Measurements from ENCODE around the gene ETFA. TPM values are rescaled to one million over a fixed set of nuclear protein-coding genes. Genes with fewer than 3 reads are reported as not detected.

The ETFA gene
- polyA plus RNA-seq, 3 donors = 62.1 to 178 (median 166) TPM

DNA sequence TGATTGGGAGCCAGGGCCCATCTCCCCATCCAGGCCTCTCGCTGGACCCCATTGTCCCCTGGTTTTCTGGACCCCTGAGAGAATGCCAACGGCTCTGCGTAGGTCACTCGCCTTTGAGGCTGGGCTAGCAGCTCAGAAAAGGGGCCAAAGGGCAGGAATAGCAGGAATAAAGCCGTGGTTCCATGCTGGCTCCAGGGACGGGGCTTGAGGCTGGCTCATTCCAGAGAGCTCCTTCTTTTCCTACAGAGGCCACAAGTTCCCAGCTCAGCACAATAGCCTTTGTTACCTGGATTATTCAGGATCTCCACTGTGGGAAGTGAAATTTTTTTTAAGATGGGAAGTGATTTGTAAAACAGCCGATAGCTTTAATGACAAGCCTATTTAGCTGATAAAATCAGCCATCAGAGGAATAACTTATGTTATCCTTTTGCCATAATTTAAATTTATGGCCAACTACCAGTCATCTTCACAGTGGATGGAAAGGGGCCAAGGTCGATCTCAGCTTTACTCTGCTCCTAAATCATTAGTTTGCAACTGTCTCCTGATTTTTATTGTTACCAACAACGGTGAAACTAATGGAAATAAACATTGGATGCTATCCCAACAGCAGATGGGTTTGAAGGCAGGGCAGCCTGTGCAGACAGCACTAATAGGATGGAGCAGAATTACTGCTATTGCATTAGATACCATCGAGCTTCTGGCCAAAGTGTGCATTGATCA lies 127.2 kb downstream of the ETFA start:
- intact Hi-C loops (cut with micrococcal nuclease) = no loop called here
- Histone ChIP-seq H3K79me2 (ENCODE audit: insufficient read depth, low read length) (no peaks in the 10 kb centered on the region), H3K9ac (ENCODE audit: insufficient read depth, low read length, poor library complexity, severe bottlenecking) (no peak overlapping the region), H3K27ac (ENCODE audit: low read depth in 1 of 2, low read length in 2 of 2) (no peak overlapping the region), H3K4me2 (replicated peaks; ENCODE audit: extremely low read depth, low read length, poor library complexity, severe bottlenecking) (no peak overlapping the region), H2AFZ (ENCODE audit: insufficient read depth, low read depth, low read length, poor library complexity, severe bottlenecking) (no peak overlapping the region), H3K27me3 (ENCODE audit: control insufficient read depth in 2 of 2, insufficient read depth in 2 of 2, low read length in 2 of 2) (peaks cover 0 to 5% of the 10 kb centered on the region in 2 donors), H3K36me3 (replicated peaks in 1 of 2; ENCODE audit: control insufficient read depth in 1 of 2, insufficient read depth in 2 of 2, low read length in 2 of 2) (no peaks in the 10 kb centered on the region), H3K9me3 (replicated peaks in 1 of 2; ENCODE audit: control insufficient read depth in 1 of 2, insufficient read depth in 1 of 2, low read length in 2 of 2) (peaks cover 0 to 5% of the 10 kb centered on the region in 2 donors), H3K4me1 (ENCODE audit: control insufficient read depth in 1 of 2, insufficient read depth in 2 of 2, low read length in 2 of 2) (no peaks in the 10 kb centered on the region), H3K4me3 (replicated peaks in 1 of 3; ENCODE audit: low read depth in 2 of 3, low read length in 3 of 3) (no peak overlapping the region), H4K20me1 (ENCODE audit: insufficient read depth, low read length) (no peaks in the 10 kb centered on the region)
- Mint-ChIP-seq H3K27ac (no peak overlapping the region), H3K36me3 (no peaks in the 10 kb centered on the region), H3K4me1 (no peaks in the 10 kb centered on the region), H3K9me3 (peaks cover 2 to 11% (median 8%) of the 10 kb centered on the region in 7 donors), H3K4me3 (no peak overlapping the region), H3K27me3 (ENCODE audit: low read depth in 3 of 3) (peaks cover 7 to 16% (median 14%) of the 10 kb centered on the region in 3 donors)
- TF ChIP-seq, protein P1, sequence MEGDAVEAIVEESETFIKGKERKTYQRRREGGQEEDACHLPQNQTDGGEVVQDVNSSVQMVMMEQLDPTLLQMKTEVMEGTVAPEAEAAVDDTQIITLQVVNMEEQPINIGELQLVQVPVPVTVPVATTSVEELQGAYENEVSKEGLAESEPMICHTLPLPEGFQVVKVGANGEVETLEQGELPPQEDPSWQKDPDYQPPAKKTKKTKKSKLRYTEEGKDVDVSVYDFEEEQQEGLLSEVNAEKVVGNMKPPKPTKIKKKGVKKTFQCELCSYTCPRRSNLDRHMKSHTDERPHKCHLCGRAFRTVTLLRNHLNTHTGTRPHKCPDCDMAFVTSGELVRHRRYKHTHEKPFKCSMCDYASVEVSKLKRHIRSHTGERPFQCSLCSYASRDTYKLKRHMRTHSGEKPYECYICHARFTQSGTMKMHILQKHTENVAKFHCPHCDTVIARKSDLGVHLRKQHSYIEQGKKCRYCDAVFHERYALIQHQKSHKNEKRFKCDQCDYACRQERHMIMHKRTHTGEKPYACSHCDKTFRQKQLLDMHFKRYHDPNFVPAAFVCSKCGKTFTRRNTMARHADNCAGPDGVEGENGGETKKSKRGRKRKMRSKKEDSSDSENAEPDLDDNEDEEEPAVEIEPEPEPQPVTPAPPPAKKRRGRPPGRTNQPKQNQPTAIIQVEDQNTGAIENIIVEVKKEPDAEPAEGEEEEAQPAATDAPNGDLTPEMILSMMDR (IDR thresholded peaks at IDR 0.05) = no peak
- no peak for DNase-seq
- 84% methylated on average over 7 of the region's 10 CpGs for WGBS (ENCODE audit: insufficient coverage)

DNA sequence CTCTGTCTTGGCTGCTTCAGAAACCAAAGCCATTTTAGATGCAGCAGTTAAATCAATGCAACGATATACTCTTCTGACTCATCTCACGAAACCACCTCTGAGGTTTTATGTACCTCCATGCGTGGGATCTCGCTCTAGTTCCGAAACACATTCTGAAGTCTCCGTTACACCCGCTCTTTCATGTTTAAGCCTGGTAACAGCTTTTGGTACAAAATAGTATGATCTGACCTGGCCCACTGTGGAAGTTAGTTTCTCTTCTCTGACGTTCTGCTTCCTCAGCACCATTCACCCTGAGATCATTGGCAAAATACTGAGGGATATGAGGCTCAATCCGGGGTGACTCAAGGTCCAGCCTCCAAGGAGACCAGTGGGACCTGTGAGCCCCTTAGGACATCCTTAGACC lies 129.6 kb downstream of the ETFA start:
- no peak overlapping the region for H3K4me2 ChIP-seq (replicated peaks; ENCODE audit: extremely low read depth, low read length, poor library complexity, severe bottlenecking)
- H2AFZ ChIP-seq (ENCODE audit: insufficient read depth, low read depth, low read length, poor library complexity, severe bottlenecking) = no peak overlapping the region
- no peaks in the 10 kb centered on the region for H3K9me3 ChIP-seq (replicated peaks in 1 of 2; ENCODE audit: control insufficient read depth in 1 of 2, insufficient read depth in 1 of 2, low read length in 2 of 2)
- TF ChIP-seq, protein P1 (IDR thresholded peaks at IDR 0.05) = no peak
- Mint-ChIP-seq H3K4me1 (no peaks in the 10 kb centered on the region), H3K27me3 (ENCODE audit: low read depth in 3 of 3) (peaks cover 11 to 23% (median 13%) of the 10 kb centered on the region in 3 donors), H3K4me3 (no peak overlapping the region), H3K27ac (no peak overlapping the region), H3K9me3 (peaks cover 0 to 5% (median 0%) of the 10 kb centered on the region in 7 donors), H3K36me3 (no peaks in the 10 kb centered on the region)
- H4K20me1 ChIP-seq (ENCODE audit: insufficient read depth, low read length) = no peaks in the 10 kb centered on the region
- H3K36me3 ChIP-seq (replicated peaks in 1 of 2; ENCODE audit: control insufficient read depth in 1 of 2, insufficient read depth in 2 of 2, low read length in 2 of 2) = no peaks in the 10 kb centered on the region
- no peaks in the 10 kb centered on the region for H3K79me2 ChIP-seq (ENCODE audit: insufficient read depth, low read length)
- no peak overlapping the region for H3K27ac ChIP-seq (ENCODE audit: low read depth in 1 of 2, low read length in 2 of 2)
- no peak overlapping the region for H3K9ac ChIP-seq (ENCODE audit: insufficient read depth, low read length, poor library complexity, severe bottlenecking)
- no peaks in the 10 kb centered on the region for H3K4me1 ChIP-seq (ENCODE audit: control insufficient read depth in 1 of 2, insufficient read depth in 2 of 2, low read length in 2 of 2)
- no peak for DNase-seq
- intact Hi-C loops (cut with micrococcal nuclease) = no loop called here
- 94% methylated on average over 8 of the region's 9 CpGs for WGBS (ENCODE audit: insufficient coverage)
- no peak overlapping the region for H3K4me3 ChIP-seq (replicated peaks in 1 of 3; ENCODE audit: low read depth in 2 of 3, low read length in 3 of 3)
- peaks cover 0 to 4% of the 10 kb centered on the region in 2 donors for H3K27me3 ChIP-seq (ENCODE audit: control insufficient read depth in 2 of 2, insufficient read depth in 2 of 2, low read length in 2 of 2)
